T47D (cell line): ENCODE data around the gene MAP1LC3B2.

Experiments used
- DNase-seq, 2 experiments: peaks; one replicate each; pipeline versions ENCODE4 v3.0.0 to v3.0.0-alpha.2; 2011 to 2012; ENCODE audit warnings: low read depth in 1 of 2, low spot score in 1 of 2
- JUND ChIP-seq: IDR thresholded peaks from 2 replicates; pipeline ENCODE4 v1.6.1; 2012; ENCODE audit warnings: low read depth
- in situ Hi-C: cut with HindIII; loops from 2 replicates; pipeline ENCODE4 v1.10.0; 2016; ENCODE audit warnings: low sequenced_read_pairs, low pct_unique_long_range_greater_than_20kb

The MAP1LC3B2 gene

GRCh38 chr12:116620492-116621191, 61.5 kb downstream of the MAP1LC3B2 start:
- DNase-seq: no peak
- in situ Hi-C loops: no loop called here
- TF ChIP-seq JUND: no peak

- no peak for DNase-seq
- in situ Hi-C loops: no loop called here
- TF ChIP-seq JUND: no peak
Observed at GRCh38 chr12:116621194-116621593, 62.0 kb downstream of the MAP1LC3B2 start.

- no peak for DNase-seq
- in situ Hi-C loops: no loop called here
- TF ChIP-seq JUND: no peak
Observed at GRCh38 chr12:116624516-116624915, 65.3 kb downstream of the MAP1LC3B2 start.

- no peak for TF ChIP-seq JUND
- in situ Hi-C loops: no loop called here
Observed at GRCh38 chr12:116626153-116626552, 67.0 kb downstream of the MAP1LC3B2 start.

More at GRCh38 chr12:116626153-116626552, 67.0 kb downstream of the MAP1LC3B2 start:
- DNase-seq: no peak
